Caki2 (cell line): ENCODE data around the gene ASB13. TPM values are rescaled to one million over a fixed set of nuclear protein-coding genes. Genes with fewer than 3 reads are reported as not detected.
"Not testable (repeated sequence)": the region's sequence is repeated elsewhere in the genome, so short reads cannot be mapped to it uniquely, and the experiment has no call there.

Source experiments
- DNase-seq: peaks from one replicate; pipeline ENCODE4 v3.0.0-alpha.2; 2015; ENCODE audit warnings: low read depth
- in situ Hi-C: cut with HindIII; loops from 2 replicates; pipeline ENCODE4 v1.10.0; 2016; ENCODE audit warnings: low sequenced_read_pairs, low pct_unique_long_range_greater_than_20kb, mixed read lengths
- total RNA-seq: library from RNA; depleted of rRNA; stranded (reverse); fragments of >200 nt; shearing (Covaris generic); gene quantifications from 2 replicates; pipeline ENCODE4 v1.2.3, GENCODE V29; 2014; ENCODE audit warnings: low replicate concordance

Gene ASB13
- total RNA-seq, 1 experiment from 2014 or later: 28.8 TPM

- in situ Hi-C loops: no loop called here
These were observed 66.5 kb downstream of the ASB13 start for GRCh38 chr10:5599613-5600520.

GRCh38 chr10:5598085-5598690 lies 68.2 kb downstream of the ASB13 start:
- DNase-seq: no peak
- in situ Hi-C loops: no loop called here

More at GRCh38 chr10:5599613-5600520, 66.5 kb downstream of the ASB13 start:
- no peak for DNase-seq

- in situ Hi-C loops: no loop called here
- DNase-seq: peak; percentile 51
These were observed 69.6 kb downstream of the ASB13 start for GRCh38 chr10:5596611-5597341.

GRCh38 chr10:5595994-5596471 lies 70.4 kb downstream of the ASB13 start:
- peak; percentile 53 for DNase-seq
- in situ Hi-C loops: no loop called here

GRCh38 chr10:5595591-5595990 lies 70.8 kb downstream of the ASB13 start:
- in situ Hi-C loops: no loop called here
- DNase-seq: no peak

GRCh38 chr10:5595095-5595494 lies 71.3 kb downstream of the ASB13 start:
- no peak for DNase-seq
- in situ Hi-C loops: no loop called here

- in situ Hi-C loops: no loop called here
- no peak for DNase-seq
These were observed 71.9 kb downstream of the ASB13 start for GRCh38 chr10:5594271-5595049.

- in situ Hi-C loops, DNase-seq: not testable (repeated sequence)
These were observed 73.0 kb downstream of the ASB13 start for GRCh38 chr10:5593347-5593746.

GRCh38 chr10:5592070-5592469 lies 74.3 kb downstream of the ASB13 start:
- DNase-seq: no peak
- in situ Hi-C loops: no loop called here

- DNase-seq: no peak
- in situ Hi-C loops: no loop called here
These were observed 75.0 kb downstream of the ASB13 start for GRCh38 chr10:5591336-5591824.

GRCh38 chr10:5590816-5591215 lies 75.6 kb downstream of the ASB13 start:
- in situ Hi-C loops: no loop called here
- DNase-seq: no peak

GRCh38 chr10:5589661-5590511 lies 76.5 kb downstream of the ASB13 start:
- DNase-seq: peak; percentile 21
- in situ Hi-C loops: no loop called here

- in situ Hi-C loops: no loop called here
- no peak for DNase-seq
These were observed 77.3 kb downstream of the ASB13 start for GRCh38 chr10:5589011-5589660.
